Neural progenitor cell (in vitro differentiated cells): ENCODE data around the gene GRIK3.

Experiments used
- CTCF ChIP-seq: fragments of 200-600 bp; sonication (generic); IDR thresholded peaks from 2 replicates; pipeline ENCODE4 v1.5.1; 2017; ENCODE audit warnings: antibody characterized with exemption, mild to moderate bottlenecking
- EZH2 ChIP-seq: fragments of 200-600 bp; sonication (generic); IDR thresholded peaks from 2 replicates; pipeline ENCODE4 v1.6.1; 2017; ENCODE audit warnings: antibody characterized with exemption, mild to moderate bottlenecking, moderate library complexity
- EZH2phosphoT487 ChIP-seq: fragments of 200-600 bp; sonication (generic); IDR thresholded peaks from 2 replicates; pipeline ENCODE4 v1.6.1; 2017; ENCODE audit warnings: antibody characterized with exemption

GRCh38 chr1:36851595-36851994 is 182.7 kb downstream of the GRIK3 start:
- TF ChIP-seq CTCF, result no peak
- TF ChIP-seq EZH2, result no peak
- TF ChIP-seq EZH2phosphoT487, result no peak
